Activated T-helper 2 cell treated with anti-CD3 and anti-CD28 coated beads, Interferon-gamma antibody, Interleukin-2, Interleukin-4, amounts not matched to agents 10 μg/mL and 5 μg/mL and 100 μg/mL, durations not matched to agents 14 hours and 24 hours and 36 hours (primary cell): ENCODE results near the gene TFB2M. TPM values are rescaled to one million over a fixed set of nuclear protein-coding genes. Genes with fewer than 3 reads are reported as not detected.
A peak's percentile ranks its signal among the peaks of the same experiment; 100 is the strongest.
"Not testable (repeated sequence)": the region's sequence is repeated elsewhere in the genome, so short reads cannot be mapped to it uniquely, and the experiment has no call there.

Experiments
- DNase-seq: peaks from one replicate; pipeline ENCODE4 v3.0.0; 2021; ENCODE audit warnings: low spot score
- H3K27ac Mint-ChIP-seq: one replicate; pipeline ENCODE4 v1.8.0; 2021; ENCODE audit warnings: mixed read lengths
- H3K27me3 Mint-ChIP-seq: one replicate; pipeline ENCODE4 v1.8.0; 2021; ENCODE audit warnings: low read depth, mixed read lengths
- H3K36me3 Mint-ChIP-seq: one replicate; pipeline ENCODE4 v1.8.0; 2021; ENCODE audit warnings: low read depth, mixed read lengths
- H3K4me1 Mint-ChIP-seq: one replicate; pipeline ENCODE4 v1.8.0; 2021; ENCODE audit warnings: low read depth, mixed read lengths
- H3K4me3 Mint-ChIP-seq: one replicate; pipeline ENCODE4 v1.8.0; 2021; ENCODE audit warnings: low read depth, mild to moderate bottlenecking, moderate library complexity, mixed read lengths
- H3K9me3 Mint-ChIP-seq: one replicate; pipeline ENCODE4 v1.8.0; 2021; ENCODE audit warnings: mixed read lengths
- intact Hi-C: fragments of 100-400 bp; cut with micrococcal nuclease; formaldehyde crosslinking; loops from one replicate; pipeline ENCODE4 v1.15.1; 2023
- total RNA-seq: library from RNA; stranded (reverse); gene quantifications from 2 replicates; pipeline ENCODE4 v1.2.3, GENCODE V29; 2022

The TFB2M gene, protein sequence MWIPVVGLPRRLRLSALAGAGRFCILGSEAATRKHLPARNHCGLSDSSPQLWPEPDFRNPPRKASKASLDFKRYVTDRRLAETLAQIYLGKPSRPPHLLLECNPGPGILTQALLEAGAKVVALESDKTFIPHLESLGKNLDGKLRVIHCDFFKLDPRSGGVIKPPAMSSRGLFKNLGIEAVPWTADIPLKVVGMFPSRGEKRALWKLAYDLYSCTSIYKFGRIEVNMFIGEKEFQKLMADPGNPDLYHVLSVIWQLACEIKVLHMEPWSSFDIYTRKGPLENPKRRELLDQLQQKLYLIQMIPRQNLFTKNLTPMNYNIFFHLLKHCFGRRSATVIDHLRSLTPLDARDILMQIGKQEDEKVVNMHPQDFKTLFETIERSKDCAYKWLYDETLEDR
- total RNA-seq = 21.0 and 21.7 TPM in 2 replicates

DNA sequence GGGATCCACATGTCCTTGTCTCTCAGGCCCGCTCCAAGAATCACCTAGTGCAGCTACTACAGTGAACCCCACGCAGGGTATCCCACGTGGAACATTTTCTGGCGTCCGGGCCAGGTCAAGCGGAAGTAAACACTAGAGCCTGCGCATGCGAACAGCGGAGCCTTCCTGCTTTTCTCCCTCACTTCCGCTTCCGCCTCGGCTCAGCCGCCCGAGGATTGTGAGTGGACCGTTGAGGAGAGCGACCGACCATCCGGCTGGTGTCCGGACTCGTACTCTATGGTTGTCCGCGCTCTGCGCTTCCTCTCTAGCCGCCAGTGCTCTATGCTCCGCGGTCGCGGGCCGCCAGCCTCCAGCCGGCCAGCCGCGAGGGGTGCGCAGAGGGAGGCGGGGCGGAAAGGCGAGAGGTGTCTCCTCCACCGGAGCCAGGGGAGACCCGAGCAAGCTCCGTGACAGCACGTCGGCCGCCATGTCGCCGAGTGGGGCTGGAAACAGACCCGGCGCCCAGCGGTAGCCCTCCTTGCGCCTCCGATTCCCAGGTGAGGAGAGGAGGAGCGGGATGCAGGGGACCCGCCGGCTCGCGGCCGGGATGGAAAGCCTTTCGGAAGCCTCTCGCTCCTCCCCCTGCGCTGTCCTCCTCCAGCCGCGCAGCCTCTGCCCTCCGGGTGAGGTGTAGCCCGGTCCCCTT is at the start of gene TFB2M, which contains the start of gene CNST:
Gene TFB2M, minus strand, starts transcription at position 134 of the 685 bp plus-strand sequence. Its CDS starts 123 bp downstream, at position 11.
Gene CNST, plus strand, starts transcription at position 329 of the 685 bp plus-strand sequence. CDS start 25,107 bp downstream, outside the sequence.
- DNase-seq = peak; percentile 93
- H3K9me3 Mint-ChIP-seq = no peaks in the 10 kb centered on the region
- peak within 1 kb of the TSS; percentile 98 for H3K27ac Mint-ChIP-seq
- H3K4me3 Mint-ChIP-seq = peak within 1 kb of the TSS; percentile 99
- H3K36me3 Mint-ChIP-seq = peaks cover 27% of the 10 kb centered on the region
- intact Hi-C loops = loop anchor here (1.0 to 10.0 kb wide), 10 partner anchors 36 to 1731 kb away; partner anchors contain the start of genes COX20, HNRNPU, SCCPDH and SMYD3
- H3K27me3 Mint-ChIP-seq = no peaks in the 10 kb centered on the region
- H3K4me1 Mint-ChIP-seq = peaks cover 35% of the 10 kb centered on the region

DNA sequence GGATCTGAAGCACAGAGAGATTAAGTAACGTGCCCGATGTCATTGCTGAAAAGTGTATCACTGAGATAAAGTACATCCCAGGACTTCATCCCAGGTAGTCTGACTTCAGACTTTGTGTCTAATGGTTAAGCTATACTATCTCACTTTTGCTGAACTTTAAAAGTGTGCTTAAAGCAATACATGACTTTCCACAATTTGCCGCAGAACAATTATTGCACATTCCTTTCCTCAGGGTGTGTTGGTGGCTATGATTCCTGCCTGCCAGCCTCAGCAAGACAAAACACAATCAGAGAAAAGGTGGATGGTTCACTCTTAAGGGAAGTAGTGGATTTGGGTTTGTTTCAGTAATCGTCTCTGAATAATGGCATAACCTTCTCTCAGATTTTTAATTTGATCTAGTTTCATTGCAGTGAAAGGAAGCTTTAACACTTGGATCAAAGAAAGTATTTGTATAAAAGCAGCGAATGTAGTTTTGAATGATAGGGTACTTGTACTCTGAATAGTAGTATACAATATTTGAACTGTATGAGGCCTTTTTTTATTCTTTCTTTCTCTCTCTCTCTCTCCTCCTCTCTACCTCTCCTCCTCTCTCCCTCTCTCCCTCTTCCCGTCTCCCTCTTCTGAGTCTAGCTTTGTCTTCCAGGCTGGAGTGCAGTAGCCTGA is 47.2 kb upstream of the TFB2M start:
- Mint-ChIP-seq H3K36me3 (no peaks in the 10 kb centered on the region), H3K4me1 (peaks cover 9% of the 10 kb centered on the region), H3K27me3 (no peaks in the 10 kb centered on the region), H3K4me3 (no peak overlapping the region), H3K9me3 (no peaks in the 10 kb centered on the region), H3K27ac (no peak overlapping the region)
- intact Hi-C loops = no loop called here
- no peak for DNase-seq

DNA sequence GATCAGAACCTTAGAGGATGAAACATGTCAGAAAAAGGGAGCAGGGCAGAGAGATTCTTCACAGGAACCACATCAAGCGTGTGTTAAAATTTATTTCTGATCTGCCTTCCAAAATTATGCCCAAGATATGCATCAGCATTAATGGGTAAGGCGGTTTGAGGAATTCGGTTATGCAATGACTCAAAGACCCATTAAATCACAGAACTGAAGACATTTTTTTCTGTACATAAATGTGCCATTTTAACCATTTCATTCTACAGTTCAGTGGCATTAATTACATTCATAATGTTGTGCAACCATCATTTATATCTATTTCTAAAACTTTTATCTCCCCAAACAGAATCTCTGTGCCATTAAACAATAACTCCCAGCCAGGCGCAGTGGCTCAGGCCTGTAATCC is 43.6 kb upstream of the TFB2M start:
- intact Hi-C loops = no loop called here
- no peak for DNase-seq
- no peaks in the 10 kb centered on the region for H3K9me3 Mint-ChIP-seq
- no peak overlapping the region for H3K4me3 Mint-ChIP-seq
- H3K4me1 Mint-ChIP-seq = peaks cover 9% of the 10 kb centered on the region
- H3K27me3 Mint-ChIP-seq = no peaks in the 10 kb centered on the region
- no peak overlapping the region for H3K27ac Mint-ChIP-seq
- H3K36me3 Mint-ChIP-seq = no peaks in the 10 kb centered on the region

DNA sequence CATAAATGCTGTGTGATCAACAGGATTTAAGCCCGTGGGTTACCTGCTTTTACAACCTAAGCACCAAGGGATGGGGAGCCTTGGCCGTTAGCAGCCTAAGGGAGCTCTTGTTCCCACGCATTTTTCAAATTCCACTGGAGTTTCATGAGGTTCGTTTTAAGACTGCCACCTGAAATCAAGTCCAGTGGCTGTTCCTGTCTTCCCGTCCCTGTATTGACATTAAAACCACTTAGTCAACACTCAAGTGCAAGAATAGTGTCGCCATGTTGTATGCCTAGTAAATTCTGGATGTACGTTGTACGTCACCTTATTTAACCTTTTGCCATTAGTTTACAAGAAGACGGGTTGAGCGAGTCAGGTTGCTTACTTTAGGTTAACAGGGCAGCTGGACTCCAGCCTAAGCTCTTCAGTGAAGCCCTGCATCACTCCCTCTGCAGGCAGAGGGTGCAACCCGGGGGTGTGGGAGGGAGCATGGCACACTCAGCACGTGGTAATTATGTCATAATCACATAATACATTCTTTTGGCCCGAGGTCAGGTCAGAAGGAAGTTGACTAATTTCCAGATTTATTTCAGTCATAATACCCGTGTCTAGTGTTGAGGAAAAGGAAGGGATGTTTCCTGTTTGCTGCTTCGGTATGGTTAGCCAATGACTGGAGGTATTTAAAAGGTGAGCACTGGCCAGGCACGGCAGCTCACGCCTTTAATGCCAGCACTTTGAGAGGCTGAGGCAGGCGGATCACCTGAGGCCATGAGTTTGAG is 42.7 kb upstream of the TFB2M start:
- no peaks in the 10 kb centered on the region for H3K27me3 Mint-ChIP-seq
- no peaks in the 10 kb centered on the region for H3K36me3 Mint-ChIP-seq
- H3K27ac Mint-ChIP-seq = no peak overlapping the region
- peaks cover 9% of the 10 kb centered on the region for H3K4me1 Mint-ChIP-seq
- no peak for DNase-seq
- H3K4me3 Mint-ChIP-seq = no peak overlapping the region
- intact Hi-C loops = no loop called here
- H3K9me3 Mint-ChIP-seq = no peaks in the 10 kb centered on the region

DNA sequence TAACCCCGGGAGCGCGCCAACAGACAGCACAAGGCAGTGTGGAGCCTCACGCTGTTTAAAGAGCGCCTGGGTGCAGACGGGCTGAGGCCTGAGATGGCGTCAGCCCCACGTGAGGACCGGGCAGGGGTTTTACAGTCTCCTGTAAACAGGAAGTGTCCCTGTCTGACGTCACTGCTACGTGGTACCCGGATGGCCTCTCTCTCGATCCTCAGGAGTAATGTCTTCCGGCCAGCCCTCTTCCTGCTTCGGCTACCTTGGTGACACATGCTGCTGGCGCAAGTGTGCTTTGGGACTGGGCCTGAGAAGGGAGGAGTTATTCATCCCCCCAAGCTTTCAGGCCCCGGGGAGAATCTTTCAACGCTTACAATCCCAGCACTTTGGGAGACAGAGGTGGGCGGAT is 41.4 kb upstream of the TFB2M start:
- Mint-ChIP-seq H3K27me3 (no peaks in the 10 kb centered on the region), H3K4me3 (no peak overlapping the region), H3K36me3 (peaks cover 9% of the 10 kb centered on the region), H3K9me3 (peaks cover 7% of the 10 kb centered on the region), H3K4me1 (peaks cover 15% of the 10 kb centered on the region), H3K27ac (no peak overlapping the region)
- intact Hi-C loops = no loop called here
- no peak for DNase-seq

DNA sequence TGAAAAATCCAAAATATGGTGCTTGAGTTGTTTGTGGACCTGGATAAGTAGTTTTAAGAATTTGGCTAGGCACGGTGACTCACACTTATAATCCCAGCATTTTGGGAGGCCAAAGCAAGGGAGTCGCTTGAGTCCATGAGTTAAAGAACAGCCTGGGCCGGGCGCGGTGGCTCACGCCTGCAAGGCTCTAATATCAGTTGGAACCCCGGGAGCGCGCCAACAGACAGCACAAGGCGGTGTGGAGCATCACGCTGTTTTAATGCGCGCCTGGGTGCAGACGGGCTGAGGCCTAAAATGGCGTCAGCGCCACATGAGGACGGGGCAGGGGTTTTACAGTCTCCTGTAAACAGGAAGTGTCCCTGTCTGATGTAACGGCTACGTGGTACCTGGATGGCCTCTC is 39.2 kb upstream of the TFB2M start:
- H3K27ac Mint-ChIP-seq, DNase-seq, H3K27me3 Mint-ChIP-seq, intact Hi-C loops, H3K4me3 Mint-ChIP-seq, H3K9me3 Mint-ChIP-seq: not testable (repeated sequence)
- H3K36me3 Mint-ChIP-seq = peaks cover 22% of the 10 kb centered on the region
- H3K4me1 Mint-ChIP-seq = peaks cover 21% of the 10 kb centered on the region

DNA sequence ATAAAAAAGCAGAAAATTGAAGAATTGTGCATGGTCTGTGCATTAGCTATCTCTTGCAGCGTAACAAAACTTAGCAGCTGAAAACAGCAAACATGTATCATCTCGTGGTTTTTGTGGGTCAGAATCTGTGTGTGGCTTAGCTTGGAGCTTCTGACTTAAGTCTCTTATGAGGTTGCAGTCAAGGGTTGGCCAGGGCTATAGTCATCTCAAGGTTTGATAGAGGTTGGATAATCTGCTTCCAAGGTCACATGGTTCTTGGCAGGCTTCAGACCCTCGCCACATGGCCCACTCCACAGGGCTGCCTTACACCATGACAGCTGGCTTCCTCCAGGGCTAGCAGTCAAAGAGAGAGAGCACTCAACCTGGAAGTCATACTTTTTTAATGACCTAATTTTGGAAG is 36.1 kb upstream of the TFB2M start:
- peaks cover 27% of the 10 kb centered on the region for H3K36me3 Mint-ChIP-seq
- intact Hi-C loops = loop anchor here (5.0 kb wide), 1 partner anchor 35 kb away; the partner anchor contains the start of genes CNST and TFB2M
- H3K4me3 Mint-ChIP-seq = no peak overlapping the region
- no peak for DNase-seq
- no peaks in the 10 kb centered on the region for H3K27me3 Mint-ChIP-seq
- H3K4me1 Mint-ChIP-seq = peaks cover 14% of the 10 kb centered on the region
- H3K9me3 Mint-ChIP-seq = peaks cover 8% of the 10 kb centered on the region
- no peak overlapping the region for H3K27ac Mint-ChIP-seq

DNA sequence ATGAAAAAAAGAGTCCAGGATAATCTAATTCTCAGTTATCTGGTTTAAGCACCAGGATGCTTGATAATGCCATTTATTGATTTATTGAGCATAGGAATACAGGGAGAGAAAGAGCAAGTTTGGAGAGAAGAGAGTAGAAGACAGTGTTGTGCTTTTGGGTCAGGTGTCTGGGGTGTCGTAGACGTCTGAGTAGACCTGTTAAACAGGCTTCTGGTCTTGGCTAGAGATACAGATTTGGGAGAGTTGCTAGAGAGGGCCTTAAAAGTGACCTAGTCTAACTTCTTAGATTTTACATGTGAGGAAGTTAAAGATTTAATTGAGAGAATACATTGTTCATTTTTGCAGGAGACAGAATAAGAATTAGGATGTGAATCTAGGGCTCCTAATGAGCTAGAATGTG is 34.5 kb upstream of the TFB2M start:
- peaks cover 14% of the 10 kb centered on the region for H3K4me1 Mint-ChIP-seq

DNA sequence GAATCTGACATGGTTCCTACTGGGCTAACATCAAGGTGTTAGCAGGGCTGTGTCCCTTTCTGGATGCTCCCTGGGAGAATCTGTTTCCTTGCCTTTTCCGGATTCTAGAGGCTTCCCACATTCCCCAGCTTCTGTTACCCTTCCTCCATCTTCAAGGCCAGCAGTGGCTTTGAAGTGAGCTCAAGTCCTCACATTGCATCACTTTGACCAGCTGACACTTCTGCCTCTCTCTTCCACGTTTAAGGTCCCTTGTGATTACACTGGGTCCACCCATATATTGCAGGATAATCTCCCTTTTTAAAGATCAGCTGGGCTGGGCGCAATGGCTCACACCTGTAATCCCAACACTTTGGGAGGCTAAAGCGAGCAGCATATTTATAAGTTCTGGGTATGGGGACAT is 33.3 kb upstream of the TFB2M start:
- Mint-ChIP-seq H3K36me3 (peaks cover 36% of the 10 kb centered on the region), H3K4me1 (peaks cover 14% of the 10 kb centered on the region), H3K27me3 (no peaks in the 10 kb centered on the region), H3K9me3 (peaks cover 8% of the 10 kb centered on the region), H3K4me3 (no peak overlapping the region), H3K27ac (no peak overlapping the region)
- DNase-seq = no peak
- intact Hi-C loops = no loop called here

More for the DNA sequence above, 34.5 kb upstream of the TFB2M start:
- H3K36me3 Mint-ChIP-seq = peaks cover 33% of the 10 kb centered on the region
- H3K9me3 Mint-ChIP-seq = peaks cover 8% of the 10 kb centered on the region
- DNase-seq = no peak
- no peak overlapping the region for H3K27ac Mint-ChIP-seq
- H3K4me3 Mint-ChIP-seq = no peak overlapping the region
- no peaks in the 10 kb centered on the region for H3K27me3 Mint-ChIP-seq
- intact Hi-C loops = loop anchor here (5.0 kb wide), 1 partner anchor 33 kb away; the partner anchor contains the start of genes CNST and TFB2M

DNA sequence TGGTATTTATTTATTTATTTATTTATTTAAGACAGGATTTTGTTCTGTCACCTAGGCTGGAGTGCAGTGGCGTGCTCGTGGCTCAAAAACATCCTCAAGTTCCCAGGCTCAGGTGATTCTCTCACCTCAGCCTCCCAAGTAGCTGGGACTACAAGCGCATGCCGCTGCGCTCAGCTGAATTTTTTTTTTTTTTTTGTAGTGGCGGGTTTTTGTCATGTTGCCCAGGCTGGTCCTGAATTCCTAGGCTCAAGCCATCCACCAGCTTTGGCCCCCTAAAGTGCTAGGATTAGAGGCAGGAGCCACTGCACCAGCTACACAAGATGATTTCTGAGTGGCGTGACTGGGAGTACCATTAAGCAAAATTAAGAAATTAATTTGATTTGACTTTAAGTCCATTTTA is 31.9 kb upstream of the TFB2M start:
- Mint-ChIP-seq H3K4me3 (no peak overlapping the region), H3K9me3 (peaks cover 5% of the 10 kb centered on the region), H3K36me3 (peaks cover 35% of the 10 kb centered on the region), H3K27ac (no peak overlapping the region), H3K4me1 (peaks cover 11% of the 10 kb centered on the region), H3K27me3 (no peaks in the 10 kb centered on the region)
- no peak for DNase-seq
- intact Hi-C loops = no loop called here

DNA sequence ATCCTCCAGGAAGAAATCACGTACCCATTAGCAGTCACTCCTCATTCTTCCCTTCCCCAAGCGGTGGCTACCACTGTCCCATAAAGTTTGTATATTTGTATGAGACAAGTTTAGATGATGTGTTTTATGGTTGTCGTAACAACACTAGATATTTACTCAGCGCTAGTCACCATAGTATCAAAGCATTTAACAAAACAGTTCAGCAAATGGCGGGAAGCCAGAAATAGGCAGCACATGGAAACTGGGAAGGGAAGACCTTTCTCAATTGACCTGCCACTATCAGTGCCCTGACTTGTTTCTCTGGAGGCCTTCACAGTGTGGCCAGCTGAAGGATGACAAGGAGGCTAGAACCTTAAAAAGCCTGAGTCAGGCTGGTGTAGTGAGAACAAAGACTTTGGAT is 31.3 kb upstream of the TFB2M start:
- no peak for DNase-seq
- Mint-ChIP-seq H3K27ac (no peak overlapping the region), H3K9me3 (peaks cover under 1% of the 10 kb centered on the region), H3K36me3 (peaks cover 33% of the 10 kb centered on the region), H3K27me3 (no peaks in the 10 kb centered on the region), H3K4me1 (peaks cover 7% of the 10 kb centered on the region), H3K4me3 (no peak overlapping the region)
- intact Hi-C loops = no loop called here

DNA sequence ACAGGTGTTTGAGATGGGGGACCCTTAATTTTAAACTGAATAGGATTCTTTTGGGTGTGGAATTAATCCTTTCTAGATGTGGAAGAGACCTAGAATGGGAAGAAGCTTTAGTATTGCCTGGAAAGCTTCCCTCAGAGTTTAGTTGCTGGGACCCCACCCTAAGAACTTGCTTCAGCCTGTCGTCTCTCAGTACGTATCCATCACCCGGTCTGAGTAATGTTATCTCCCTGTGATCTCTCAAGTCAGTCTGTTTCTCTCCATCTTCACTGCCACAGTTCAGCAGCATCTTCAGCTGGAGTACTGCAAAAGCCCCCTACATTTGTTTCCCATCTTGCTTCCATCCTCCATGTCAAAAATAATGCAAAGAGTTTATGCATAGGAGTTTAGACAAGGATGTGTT is 29.1 kb upstream of the TFB2M start:
- Mint-ChIP-seq H3K27me3 (no peaks in the 10 kb centered on the region), H3K4me3 (no peak overlapping the region), H3K4me1 (no peaks in the 10 kb centered on the region), H3K36me3 (peaks cover 39% of the 10 kb centered on the region), H3K9me3 (peaks cover 3% of the 10 kb centered on the region), H3K27ac (no peak overlapping the region)
- intact Hi-C loops = no loop called here
- DNase-seq = no peak
